Keratinocyte (primary cell): ENCODE measurements around the gene PDZRN3. TPM values are rescaled to one million over a fixed set of nuclear protein-coding genes. Genes with fewer than 3 reads are reported as not detected.

Experiments
- DNase-seq: peaks from one replicate; pipeline ENCODE4 v3.0.0-alpha.2; 2011; ENCODE audit warnings: low read depth, missing footprints, low spot score
- FAIRE-seq: peaks from 2 replicates; lab custom pipeline; 2011; peaks lifted over from hg19 to GRCh38; lab: Jason Lieb, UNC
- H2AFZ ChIP-seq: 2 replicates; pipeline ENCODE4 v1.6.0; 2012; ENCODE audit warnings: low read length, control low read depth, inconsistent platforms; ENCODE audit not compliant: control insufficient read depth
- H3K27ac ChIP-seq: 2 replicates; pipeline ENCODE4 v1.5.1; 2011; ENCODE audit warnings: low read length; ENCODE audit not compliant: control insufficient read depth, insufficient read depth
- H3K27me3 ChIP-seq: 3 replicates; pipeline ENCODE4 v1.6.0; 2011; ENCODE audit warnings: low read length; ENCODE audit not compliant: control insufficient read depth, insufficient read depth; ENCODE audit errors: extremely low read depth
- H3K36me3 ChIP-seq, 2 experiments: 2 replicates in 1 of 2; 3 replicates in 1 of 2; pipeline ENCODE4 v1.5.1; 2011; ENCODE audit warnings: low read length in 2 of 2, mild to moderate bottlenecking in 1 of 2; ENCODE audit not compliant: control insufficient read depth in 2 of 2, insufficient read depth in 2 of 2; ENCODE audit errors: extremely low read depth in 1 of 2
- H3K4me1 ChIP-seq: 3 replicates; pipeline ENCODE4 v1.5.1; 2011; ENCODE audit warnings: low read length; ENCODE audit not compliant: control insufficient read depth, insufficient read depth; ENCODE audit errors: extremely low read depth
- H3K4me2 ChIP-seq: 3 replicates; pipeline ENCODE4 v1.6.0; 2011; ENCODE audit warnings: low read depth, low read length; ENCODE audit not compliant: control insufficient read depth, insufficient read depth; ENCODE audit errors: extremely low read depth
- H3K4me3 ChIP-seq, 3 experiments: fragments of 200-600 bp in 1 of 3; sonication (generic) in 1 of 3; 2 replicates in 2 of 3; 3 replicates in 1 of 3; pipeline ENCODE4 v1.5.1; 2011 to 2016; ENCODE audit warnings: low read length in 3 of 3, mild to moderate bottlenecking in 3 of 3, control low read depth in 2 of 3, inconsistent platforms in 1 of 3, low read depth in 1 of 3, mixed read lengths in 1 of 3, mixed run types in 1 of 3, moderate library complexity in 1 of 3; ENCODE audit not compliant: control insufficient read depth in 2 of 3, insufficient read depth in 2 of 3; ENCODE audit errors: extremely low read depth in 1 of 3
- H3K79me2 ChIP-seq: 2 replicates; pipeline ENCODE4 v1.6.0; 2012; ENCODE audit warnings: low read length; ENCODE audit not compliant: control insufficient read depth, insufficient read depth
- H3K9ac ChIP-seq: 3 replicates; pipeline ENCODE4 v1.6.0; 2011; ENCODE audit warnings: low read length; ENCODE audit not compliant: control insufficient read depth, insufficient read depth; ENCODE audit errors: extremely low read depth
- H3K9me1 ChIP-seq: 3 replicates; pipeline ENCODE4 v1.6.0; 2011; ENCODE audit warnings: low read length; ENCODE audit not compliant: control insufficient read depth, insufficient read depth; ENCODE audit errors: extremely low read depth
- H3K9me3 ChIP-seq: 2 replicates; pipeline ENCODE4 v1.5.1; 2012; ENCODE audit warnings: low read depth, low read length; ENCODE audit not compliant: control insufficient read depth
- H4K20me1 ChIP-seq: 3 replicates; pipeline ENCODE4 v1.6.0; 2011; ENCODE audit warnings: low read length; ENCODE audit not compliant: control insufficient read depth, insufficient read depth; ENCODE audit errors: extremely low read depth
- EZH2 ChIP-seq: IDR thresholded peaks from one replicate; pipeline ENCODE4 v1.6.1; 2012; ENCODE audit warnings: inconsistent platforms, mild to moderate bottlenecking, low read length, moderate library complexity
- dilution Hi-C: fragments of 300-500 bp; cut with MboI; formaldehyde crosslinking; loops from one replicate; pipeline ENCODE4 v1.7.0; 2020; ENCODE audit warnings: low sequenced_read_pairs; ENCODE audit not compliant: extremely low pct_ligation_motif_present
- polyA plus RNA-seq, 5 experiments: library from polyadenylated mRNA; depleted of rRNA in 3 of 5; stranded (reverse) in 3 of 5; stranded (forward) in 1 of 5; unstranded in 1 of 5; fragments of >200 nt; gene quantifications; 1 replicate in 1 of 5; 2 replicates in 3 of 5; 3 replicates in 1 of 5; pipeline versions ENCODE4 v1.2.1 to v1.2.3, GENCODE V29; 2011 to 2012; ENCODE audit warnings: missing spikeins in 2 of 5, low read depth in 1 of 5, low replicate concordance in 1 of 5
- TF ChIP-seq, protein P1 (sequence below), 3 experiments: IDR thresholded peaks in 1 of 3; conservative IDR thresholded peaks in 1 of 3; optimal IDR thresholded peaks in 1 of 3; 2 replicates in 2 of 3; 3 replicates in 1 of 3; pipeline versions ENCODE3 to v1.5.1; 2011; ENCODE audit warnings: low read length in 3 of 3, mild to moderate bottlenecking in 3 of 3, moderate library complexity in 2 of 3, control low read depth in 1 of 3, inconsistent platforms in 1 of 3; ENCODE audit not compliant: insufficient read depth in 2 of 3; ENCODE audit errors: extremely low read depth in 1 of 3

The PDZRN3 gene
- polyA plus RNA-seq, 1 donor (not counting 4 experiments of a cell fraction or from before 2014, with no cell fraction given), result not detected

DNA sequence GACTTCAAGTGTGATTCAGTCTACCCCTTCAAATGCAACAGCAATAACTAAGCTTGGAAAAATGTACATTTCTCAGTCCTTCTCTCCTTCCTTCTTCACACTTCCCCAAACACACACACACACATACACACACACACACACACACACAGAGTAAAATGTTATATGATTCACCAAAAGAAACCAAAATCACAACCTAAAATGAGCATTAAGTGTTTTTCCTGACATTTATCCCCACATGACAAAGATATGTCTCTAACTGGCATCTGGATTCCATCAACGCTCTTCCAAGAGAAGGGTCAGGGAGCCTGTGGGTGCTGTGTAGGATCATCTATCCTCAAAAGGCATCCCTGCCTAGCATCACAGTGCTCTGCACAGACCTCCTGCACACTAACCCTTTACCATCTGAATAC is 21.0 kb downstream of the PDZRN3 start:
- no peaks in the 10 kb centered on the region for H3K9me1 ChIP-seq
- H3K4me2 ChIP-seq, result no peak overlapping the region
- FAIRE-seq, result no peak
- H4K20me1 ChIP-seq, result no peaks in the 10 kb centered on the region
- H3K27ac ChIP-seq, result no peak overlapping the region
- H3K36me3 ChIP-seq, result no peaks in the 10 kb centered on the region
- dilution Hi-C loops, result no loop called here
- H3K4me1 ChIP-seq, result no peaks in the 10 kb centered on the region
- no peak overlapping the region for H3K9ac ChIP-seq
- H3K79me2 ChIP-seq, result no peaks in the 10 kb centered on the region
- no peak for DNase-seq
- no peak for TF ChIP-seq EZH2
- TF ChIP-seq, protein P1, sequence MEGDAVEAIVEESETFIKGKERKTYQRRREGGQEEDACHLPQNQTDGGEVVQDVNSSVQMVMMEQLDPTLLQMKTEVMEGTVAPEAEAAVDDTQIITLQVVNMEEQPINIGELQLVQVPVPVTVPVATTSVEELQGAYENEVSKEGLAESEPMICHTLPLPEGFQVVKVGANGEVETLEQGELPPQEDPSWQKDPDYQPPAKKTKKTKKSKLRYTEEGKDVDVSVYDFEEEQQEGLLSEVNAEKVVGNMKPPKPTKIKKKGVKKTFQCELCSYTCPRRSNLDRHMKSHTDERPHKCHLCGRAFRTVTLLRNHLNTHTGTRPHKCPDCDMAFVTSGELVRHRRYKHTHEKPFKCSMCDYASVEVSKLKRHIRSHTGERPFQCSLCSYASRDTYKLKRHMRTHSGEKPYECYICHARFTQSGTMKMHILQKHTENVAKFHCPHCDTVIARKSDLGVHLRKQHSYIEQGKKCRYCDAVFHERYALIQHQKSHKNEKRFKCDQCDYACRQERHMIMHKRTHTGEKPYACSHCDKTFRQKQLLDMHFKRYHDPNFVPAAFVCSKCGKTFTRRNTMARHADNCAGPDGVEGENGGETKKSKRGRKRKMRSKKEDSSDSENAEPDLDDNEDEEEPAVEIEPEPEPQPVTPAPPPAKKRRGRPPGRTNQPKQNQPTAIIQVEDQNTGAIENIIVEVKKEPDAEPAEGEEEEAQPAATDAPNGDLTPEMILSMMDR (optimal IDR thresholded peaks at IDR 0.05 in 1 of 3, IDR thresholded peaks at IDR 0.05 in 1 of 3, conservative IDR thresholded peaks at IDR 0.05 in 1 of 3; ENCODE audit: extremely low read depth in 1 of 3, insufficient read depth in 2 of 3, low read length in 3 of 3), result no peak
- H3K9me3 ChIP-seq, result no peaks in the 10 kb centered on the region
- H2AFZ ChIP-seq, result no peak overlapping the region
- peaks cover 7% of the 10 kb centered on the region for H3K27me3 ChIP-seq
- H3K4me3 ChIP-seq, result no peak overlapping the region

DNA sequence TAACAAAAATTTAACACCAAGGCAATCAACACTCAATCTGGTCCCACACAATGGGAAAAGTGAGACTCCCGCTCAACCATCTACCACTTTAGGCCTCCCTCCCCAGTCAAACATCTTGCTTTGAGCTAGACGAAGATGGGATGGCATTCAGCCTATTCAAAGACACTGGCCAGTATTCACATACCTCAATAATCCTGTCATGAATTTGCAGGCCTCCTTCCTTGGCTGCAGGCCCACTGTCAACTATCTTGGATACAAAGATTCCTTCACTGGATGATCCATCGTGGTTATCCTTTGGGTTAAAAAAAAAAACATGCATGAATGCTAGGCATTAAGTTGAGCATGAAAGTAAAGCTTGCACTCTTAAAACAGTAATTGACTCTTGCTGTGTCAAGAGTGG is 22.6 kb downstream of the PDZRN3 start:
- H3K79me2 ChIP-seq, result no peaks in the 10 kb centered on the region
- DNase-seq (no peak), FAIRE-seq (no peak)
- H3K4me3 ChIP-seq, result no peak overlapping the region
- dilution Hi-C loops, result no loop called here
- H3K36me3 ChIP-seq, result no peaks in the 10 kb centered on the region
- no peaks in the 10 kb centered on the region for H3K9me1 ChIP-seq
- no peak overlapping the region for H3K27ac ChIP-seq
- peaks cover 4% of the 10 kb centered on the region for H3K27me3 ChIP-seq
- no peaks in the 10 kb centered on the region for H3K9me3 ChIP-seq
- H2AFZ ChIP-seq, result no peak overlapping the region
- H3K4me1 ChIP-seq, result no peaks in the 10 kb centered on the region
- TF ChIP-seq, protein P1 (optimal IDR thresholded peaks at IDR 0.05 in 1 of 3, IDR thresholded peaks at IDR 0.05 in 1 of 3, conservative IDR thresholded peaks at IDR 0.05 in 1 of 3; ENCODE audit: extremely low read depth in 1 of 3, insufficient read depth in 2 of 3, low read length in 3 of 3), result no peak
- no peak for TF ChIP-seq EZH2
- no peak overlapping the region for H3K9ac ChIP-seq
- H3K4me2 ChIP-seq, result no peak overlapping the region
- H4K20me1 ChIP-seq, result no peaks in the 10 kb centered on the region
